ENCODE data around the gene SNAPIN. TPM values are rescaled to one million over a fixed set of nuclear protein-coding genes. Genes with fewer than 3 reads are reported as not detected.

Gene SNAPIN
- total and polyA plus RNA-seq, 9 of the 15 experiments (the other 6 are each of a cell fraction or from before 2014, with no cell fraction given), result 11.2 to 43.9 (median 32.3) TPM

DNA sequence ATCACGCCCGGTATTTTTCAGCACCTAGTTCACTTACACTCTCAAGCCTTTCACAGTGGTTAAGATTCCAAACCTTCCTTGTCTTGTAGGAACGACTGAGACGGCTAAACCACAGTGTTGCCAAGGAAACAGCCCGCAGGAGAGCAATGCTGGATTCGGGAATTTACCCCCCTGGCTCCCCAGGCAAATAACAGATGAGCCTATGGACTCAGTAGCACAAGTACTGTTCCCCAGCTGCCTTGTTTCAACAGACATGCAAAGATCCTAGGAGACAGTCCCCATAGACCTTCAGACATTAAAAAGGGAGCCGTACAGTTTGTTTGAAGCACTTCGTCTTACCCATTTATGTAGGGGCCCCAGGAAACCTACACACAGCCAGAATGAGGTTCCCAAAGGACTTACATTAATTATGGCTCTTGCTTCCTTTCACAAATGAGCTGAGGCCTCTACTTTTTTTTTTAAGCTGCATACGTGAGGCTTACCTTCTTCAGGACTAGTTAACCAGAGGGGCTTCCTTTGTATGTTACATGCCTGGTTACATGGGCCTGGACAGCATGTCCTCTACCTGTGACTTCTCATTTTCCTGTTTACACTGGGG lies 2.7 kb downstream of the SNAPIN start (continued):
- TF ChIP-seq, protein P1, sequence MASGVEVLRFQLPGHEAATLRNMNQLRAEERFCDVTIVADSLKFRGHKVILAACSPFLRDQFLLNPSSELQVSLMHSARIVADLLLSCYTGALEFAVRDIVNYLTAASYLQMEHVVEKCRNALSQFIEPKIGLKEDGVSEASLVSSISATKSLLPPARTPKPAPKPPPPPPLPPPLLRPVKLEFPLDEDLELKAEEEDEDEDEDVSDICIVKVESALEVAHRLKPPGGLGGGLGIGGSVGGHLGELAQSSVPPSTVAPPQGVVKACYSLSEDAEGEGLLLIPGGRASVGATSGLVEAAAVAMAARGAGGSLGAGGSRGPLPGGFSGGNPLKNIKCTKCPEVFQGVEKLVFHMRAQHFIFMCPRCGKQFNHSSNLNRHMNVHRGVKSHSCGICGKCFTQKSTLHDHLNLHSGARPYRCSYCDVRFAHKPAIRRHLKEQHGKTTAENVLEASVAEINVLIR (CRISPR knock-in tag; IDR thresholded peaks at IDR 0.05), result no peak
- TF ChIP-seq MAX (CRISPR knock-in tag; IDR thresholded peaks at IDR 0.05), result no peak
- no peak for TF ChIP-seq SRF (CRISPR knock-in tag; IDR thresholded peaks at IDR 0.05)
- TF ChIP-seq NCOR1 (IDR thresholded peaks at IDR 0.05), result no peak
- TF ChIP-seq TEAD1 (CRISPR knock-in tag; IDR thresholded peaks at IDR 0.05), result no peak
- no peak for TF ChIP-seq CREB3L1 (IDR thresholded peaks at IDR 0.05; ENCODE audit: borderline replicate concordance, low read depth)
- TF ChIP-seq ERF (CRISPR knock-in tag; IDR thresholded peaks at IDR 0.05), result 0 out of 2 replicates have a peak, but pooled peaks have one; percentile 54
- no peak for TF ChIP-seq NFYB (IDR thresholded peaks at IDR 0.05; ENCODE audit: extremely low read depth, insufficient read length)
- TF ChIP-seq SAFB2 (IDR thresholded peaks at IDR 0.05; ENCODE audit: borderline replicate concordance, low read depth, low read length, severe bottlenecking), result no peak
- TF ChIP-seq MLLT1 (IDR thresholded peaks at IDR 0.05), result no peak
- no peak for TF ChIP-seq RFX5 (IDR thresholded peaks at IDR 0.05; ENCODE audit: low read depth, low read length)
- no peak for TF ChIP-seq NR3C1 (CRISPR knock-in tag; IDR thresholded peaks at IDR 0.05)
- no peak for TF ChIP-seq FOXM1 (IDR thresholded peaks at IDR 0.05; ENCODE audit: low read depth)
- TF ChIP-seq FOXM1 (CRISPR knock-in tag; IDR thresholded peaks at IDR 0.05; ENCODE audit: low read depth), result no peak
- no peak for TF ChIP-seq ZNF121 (CRISPR knock-in tag; conservative IDR thresholded peaks at IDR 0.05)
- no peak for TF ChIP-seq TAF15 (IDR thresholded peaks at IDR 0.05; ENCODE audit: low read depth, low read length)
- no peak for TF ChIP-seq HOXB6 (CRISPR knock-in tag; IDR thresholded peaks at IDR 0.05; ENCODE audit: borderline replicate concordance)
- no peak for TF ChIP-seq ZNF324 (CRISPR knock-in tag; IDR thresholded peaks at IDR 0.05)
- TF ChIP-seq, protein P2, sequence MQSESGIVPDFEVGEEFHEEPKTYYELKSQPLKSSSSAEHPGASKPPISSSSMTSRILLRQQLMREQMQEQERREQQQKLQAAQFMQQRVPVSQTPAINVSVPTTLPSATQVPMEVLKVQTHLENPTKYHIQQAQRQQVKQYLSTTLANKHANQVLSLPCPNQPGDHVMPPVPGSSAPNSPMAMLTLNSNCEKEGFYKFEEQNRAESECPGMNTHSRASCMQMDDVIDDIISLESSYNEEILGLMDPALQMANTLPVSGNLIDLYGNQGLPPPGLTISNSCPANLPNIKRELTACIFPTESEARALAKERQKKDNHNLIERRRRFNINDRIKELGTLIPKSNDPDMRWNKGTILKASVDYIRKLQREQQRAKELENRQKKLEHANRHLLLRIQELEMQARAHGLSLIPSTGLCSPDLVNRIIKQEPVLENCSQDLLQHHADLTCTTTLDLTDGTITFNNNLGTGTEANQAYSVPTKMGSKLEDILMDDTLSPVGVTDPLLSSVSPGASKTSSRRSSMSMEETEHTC (IDR thresholded peaks at IDR 0.05), result no peak
- TF ChIP-seq, protein P3, sequence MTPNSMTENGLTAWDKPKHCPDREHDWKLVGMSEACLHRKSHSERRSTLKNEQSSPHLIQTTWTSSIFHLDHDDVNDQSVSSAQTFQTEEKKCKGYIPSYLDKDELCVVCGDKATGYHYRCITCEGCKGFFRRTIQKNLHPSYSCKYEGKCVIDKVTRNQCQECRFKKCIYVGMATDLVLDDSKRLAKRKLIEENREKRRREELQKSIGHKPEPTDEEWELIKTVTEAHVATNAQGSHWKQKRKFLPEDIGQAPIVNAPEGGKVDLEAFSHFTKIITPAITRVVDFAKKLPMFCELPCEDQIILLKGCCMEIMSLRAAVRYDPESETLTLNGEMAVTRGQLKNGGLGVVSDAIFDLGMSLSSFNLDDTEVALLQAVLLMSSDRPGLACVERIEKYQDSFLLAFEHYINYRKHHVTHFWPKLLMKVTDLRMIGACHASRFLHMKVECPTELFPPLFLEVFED (CRISPR knock-in tag; conservative IDR thresholded peaks at IDR 0.05), result peak; percentile 61; the same call in 1 of the 2 replicates

Data from K562 (cell line).